DND-41 (cell line): ENCODE data around the gene CASP9.

Experiments
- ATAC-seq: fragments of 200-7000 bp; cut with Tn5 transposase; 3 replicates; pipeline ENCODE4 v1.9.1; 2021; ENCODE audit warnings: low read depth; ENCODE audit not compliant: insufficient read depth
- DNase-seq: peaks from one replicate; pipeline ENCODE4 v3.0.0-alpha.2; 2020
- H2AFZ ChIP-seq: 2 replicates; pipeline ENCODE4 v1.6.0; 2012; ENCODE audit warnings: low read depth, low read length
- H3K27ac ChIP-seq: 2 replicates; pipeline ENCODE4 v1.5.1; 2012; ENCODE audit warnings: low read length, inconsistent platforms
- H3K27me3 ChIP-seq: fragments of 200-600 bp; sonication (generic); 2 replicates; pipeline ENCODE4 v1.6.0; 2012; ENCODE audit warnings: low read length, mild to moderate bottlenecking, inconsistent platforms; ENCODE audit not compliant: insufficient read depth, poor library complexity
- H3K36me3 ChIP-seq: 2 replicates; pipeline ENCODE4 v1.5.1; 2012; ENCODE audit warnings: low read length, inconsistent platforms; ENCODE audit not compliant: insufficient read depth
- H3K4me1 ChIP-seq: 2 replicates; pipeline ENCODE4 v1.5.1; 2012; ENCODE audit warnings: mild to moderate bottlenecking, low read length; ENCODE audit not compliant: insufficient read depth
- H3K4me2 ChIP-seq: 2 replicates; pipeline ENCODE4 v1.6.0; 2012; ENCODE audit warnings: mild to moderate bottlenecking, moderate library complexity, low read length, inconsistent platforms; ENCODE audit not compliant: insufficient read depth
- H3K4me3 ChIP-seq, 2 experiments: fragments of 200-600 bp in 1 of 2; shearing (Covaris generic) in 1 of 2; 2 replicates each; pipeline ENCODE4 v1.5.1; 2012 to 2016; ENCODE audit warnings: inconsistent platforms in 2 of 2, low read length in 2 of 2, mild to moderate bottlenecking in 2 of 2, low read depth in 1 of 2, moderate library complexity in 1 of 2
- H3K79me2 ChIP-seq: 2 replicates; pipeline ENCODE4 v1.6.0; 2012; ENCODE audit warnings: low read length, inconsistent platforms; ENCODE audit not compliant: insufficient read depth
- H3K9ac ChIP-seq: 2 replicates; pipeline ENCODE4 v1.6.0; 2012; ENCODE audit warnings: low read depth, mild to moderate bottlenecking, inconsistent platforms, low read length, moderate library complexity
- H3K9me3 ChIP-seq: 2 replicates; pipeline ENCODE4 v1.5.1; 2012; ENCODE audit warnings: low read length, moderate library complexity, mild to moderate bottlenecking, inconsistent platforms; ENCODE audit not compliant: insufficient read depth, severe bottlenecking
- H4K20me1 ChIP-seq: 2 replicates; pipeline ENCODE4 v1.6.0; 2012; ENCODE audit warnings: low read length; ENCODE audit not compliant: insufficient read depth
- EZH2 ChIP-seq: IDR thresholded peaks from 3 replicates; pipeline ENCODE4 v1.6.1; 2012; ENCODE audit warnings: borderline replicate concordance, low read depth, mild to moderate bottlenecking, moderate library complexity, low read length, inconsistent platforms; ENCODE audit not compliant: severe bottlenecking
- TF ChIP-seq, protein P1 (sequence below): IDR thresholded peaks from 2 replicates; pipeline ENCODE4 v1.5.1; 2012; ENCODE audit warnings: borderline replicate concordance, low read length, moderate library complexity, mild to moderate bottlenecking; ENCODE audit not compliant: poor library complexity, severe bottlenecking; ENCODE audit errors: extremely low read depth

The CASP9 gene

GRCh38 chr1:15568387-15569073 lies 44.5 kb upstream of the CASP9 start:
- DNase-seq (no peak), ATAC-seq (no peak)
- Histone ChIP-seq H3K27ac (no peak overlapping the region), H3K4me2 (no peak overlapping the region), H3K79me2 (no peaks in the 10 kb centered on the region), H3K4me3 (no peak overlapping the region), H3K9ac (no peak overlapping the region), H2AFZ (no peak overlapping the region), H3K36me3 (peaks cover 52% of the 10 kb centered on the region), H3K4me1 (no peaks in the 10 kb centered on the region), H3K27me3 (no peaks in the 10 kb centered on the region), H4K20me1 (no peaks in the 10 kb centered on the region), H3K9me3 (no peaks in the 10 kb centered on the region)
- no peak for TF ChIP-seq EZH2
- TF ChIP-seq, protein P1, sequence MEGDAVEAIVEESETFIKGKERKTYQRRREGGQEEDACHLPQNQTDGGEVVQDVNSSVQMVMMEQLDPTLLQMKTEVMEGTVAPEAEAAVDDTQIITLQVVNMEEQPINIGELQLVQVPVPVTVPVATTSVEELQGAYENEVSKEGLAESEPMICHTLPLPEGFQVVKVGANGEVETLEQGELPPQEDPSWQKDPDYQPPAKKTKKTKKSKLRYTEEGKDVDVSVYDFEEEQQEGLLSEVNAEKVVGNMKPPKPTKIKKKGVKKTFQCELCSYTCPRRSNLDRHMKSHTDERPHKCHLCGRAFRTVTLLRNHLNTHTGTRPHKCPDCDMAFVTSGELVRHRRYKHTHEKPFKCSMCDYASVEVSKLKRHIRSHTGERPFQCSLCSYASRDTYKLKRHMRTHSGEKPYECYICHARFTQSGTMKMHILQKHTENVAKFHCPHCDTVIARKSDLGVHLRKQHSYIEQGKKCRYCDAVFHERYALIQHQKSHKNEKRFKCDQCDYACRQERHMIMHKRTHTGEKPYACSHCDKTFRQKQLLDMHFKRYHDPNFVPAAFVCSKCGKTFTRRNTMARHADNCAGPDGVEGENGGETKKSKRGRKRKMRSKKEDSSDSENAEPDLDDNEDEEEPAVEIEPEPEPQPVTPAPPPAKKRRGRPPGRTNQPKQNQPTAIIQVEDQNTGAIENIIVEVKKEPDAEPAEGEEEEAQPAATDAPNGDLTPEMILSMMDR = no peak

- Histone ChIP-seq H3K9me3 (no peaks in the 10 kb centered on the region), H3K79me2 (no peaks in the 10 kb centered on the region), H3K27me3 (no peaks in the 10 kb centered on the region), H3K4me2 (no peak overlapping the region), H3K4me1 (no peaks in the 10 kb centered on the region), H2AFZ (no peak overlapping the region), H3K27ac (no peak overlapping the region), H3K4me3 (no peak overlapping the region), H3K36me3 (peaks cover 30% of the 10 kb centered on the region), H4K20me1 (no peaks in the 10 kb centered on the region), H3K9ac (no peak overlapping the region)
- ATAC-seq (no peak), DNase-seq (no peak)
- TF ChIP-seq, protein P1 = no peak
- no peak for TF ChIP-seq EZH2
These were observed 35.3 kb upstream of the CASP9 start for GRCh38 chr1:15559189-15559810.

GRCh38 chr1:15558516-15558915 lies 34.5 kb upstream of the CASP9 start:
- DNase-seq (no peak), ATAC-seq (no peak)
- H3K9ac ChIP-seq = no peak overlapping the region
- no peak for TF ChIP-seq EZH2
- TF ChIP-seq, protein P1 = no peak
- no peaks in the 10 kb centered on the region for H3K79me2 ChIP-seq
- H3K9me3 ChIP-seq = no peaks in the 10 kb centered on the region
- no peak overlapping the region for H2AFZ ChIP-seq
- H3K36me3 ChIP-seq = peaks cover 23% of the 10 kb centered on the region
- H4K20me1 ChIP-seq = no peaks in the 10 kb centered on the region
- H3K4me2 ChIP-seq = no peak overlapping the region
- H3K27me3 ChIP-seq = no peaks in the 10 kb centered on the region
- H3K27ac ChIP-seq = no peak overlapping the region
- H3K4me3 ChIP-seq = no peak overlapping the region
- no peaks in the 10 kb centered on the region for H3K4me1 ChIP-seq
